KBM-7 (cell line): ENCODE data around the gene POU2F1.

Source experiments
- DNase-seq: peaks from one replicate; pipeline ENCODE4 v3.0.0-alpha.2; 2015
- in situ Hi-C: fragments of 300-500 bp; cut with MboI; formaldehyde crosslinking; loops from 2 replicates; pipeline ENCODE4 v1.14.3; 2020; ENCODE audit warnings: low sequenced_read_pairs, low pct_unique_long_range_greater_than_20kb, mixed read lengths

POU2F1 gene

DNA sequence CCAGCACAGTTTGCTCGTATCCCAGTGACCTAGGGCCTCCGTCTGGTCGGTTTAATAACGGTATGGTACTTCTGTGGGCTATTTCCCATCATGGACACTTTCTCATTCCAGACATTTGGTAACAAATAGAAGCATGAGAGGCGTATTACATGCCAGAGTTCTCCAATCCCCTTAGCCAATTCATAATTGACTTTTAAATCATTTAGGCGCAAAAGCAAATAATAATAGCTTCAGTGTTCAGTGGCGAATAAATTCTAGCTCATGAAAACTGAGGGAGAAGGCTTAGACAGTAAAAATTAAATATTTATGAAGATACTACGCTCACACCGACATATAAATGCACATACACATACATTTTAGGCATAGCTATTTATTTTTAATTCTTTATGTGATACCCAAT is 247.1 kb downstream of the POU2F1 start:
- no peak for DNase-seq

DNA sequence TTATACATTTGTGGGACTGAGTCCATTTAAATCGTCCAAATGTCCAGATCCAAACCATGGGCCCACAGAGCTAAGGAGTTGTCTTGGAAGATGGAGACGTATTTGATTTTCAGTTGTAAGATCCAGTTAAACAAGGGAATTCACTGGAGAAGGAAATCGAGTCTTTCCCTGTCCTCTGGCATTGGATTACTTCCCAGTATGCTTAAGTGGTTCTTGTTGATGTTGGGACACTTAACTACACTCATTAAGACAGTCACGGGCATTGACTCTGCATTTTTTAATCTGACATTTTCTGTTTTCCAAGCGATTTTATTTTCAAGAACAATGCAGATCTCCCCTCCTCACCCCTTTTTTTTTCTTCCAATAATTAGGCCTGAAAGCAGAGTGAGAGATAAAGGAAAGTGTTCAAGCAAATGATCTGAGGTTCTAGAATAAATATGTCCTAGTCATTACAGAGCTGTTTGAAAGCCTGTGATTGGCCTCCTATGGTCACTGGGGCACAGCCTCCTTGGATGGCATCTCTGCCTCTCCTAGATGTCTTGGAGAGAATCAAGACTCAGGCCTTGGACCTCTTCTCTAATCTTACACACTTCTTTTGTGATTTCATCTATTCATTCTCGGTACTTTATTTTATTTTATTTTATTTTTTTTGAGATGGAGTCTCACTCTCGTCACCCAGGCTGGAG is 248.7 kb downstream of the POU2F1 start:
- DNase-seq, result no peak
- in situ Hi-C loops, result no loop called here

More for the DNA sequence above, 247.1 kb downstream of the POU2F1 start:
- in situ Hi-C loops, result no loop called here

DNA sequence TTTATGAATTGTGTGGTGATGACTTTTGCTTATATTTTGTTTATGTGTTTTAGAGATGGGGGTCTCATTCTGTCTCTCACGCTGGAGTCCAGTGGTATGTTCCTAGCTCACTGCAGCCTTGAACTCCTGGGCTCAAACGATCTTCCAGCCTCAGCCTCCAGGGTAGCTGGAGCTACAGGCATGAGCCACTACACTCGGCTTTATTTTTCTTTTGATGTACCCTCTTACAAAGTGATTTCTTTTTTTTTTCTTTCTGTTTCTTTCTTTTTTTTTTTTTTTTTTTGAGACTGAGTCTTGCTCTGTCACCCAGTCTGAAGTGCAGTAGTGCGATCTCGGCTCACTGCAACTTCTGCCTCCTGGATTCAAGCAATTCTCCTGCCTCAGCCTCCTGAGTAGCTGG is 250.9 kb downstream of the POU2F1 start:
- in situ Hi-C loops, result no loop called here
- no peak for DNase-seq

DNA sequence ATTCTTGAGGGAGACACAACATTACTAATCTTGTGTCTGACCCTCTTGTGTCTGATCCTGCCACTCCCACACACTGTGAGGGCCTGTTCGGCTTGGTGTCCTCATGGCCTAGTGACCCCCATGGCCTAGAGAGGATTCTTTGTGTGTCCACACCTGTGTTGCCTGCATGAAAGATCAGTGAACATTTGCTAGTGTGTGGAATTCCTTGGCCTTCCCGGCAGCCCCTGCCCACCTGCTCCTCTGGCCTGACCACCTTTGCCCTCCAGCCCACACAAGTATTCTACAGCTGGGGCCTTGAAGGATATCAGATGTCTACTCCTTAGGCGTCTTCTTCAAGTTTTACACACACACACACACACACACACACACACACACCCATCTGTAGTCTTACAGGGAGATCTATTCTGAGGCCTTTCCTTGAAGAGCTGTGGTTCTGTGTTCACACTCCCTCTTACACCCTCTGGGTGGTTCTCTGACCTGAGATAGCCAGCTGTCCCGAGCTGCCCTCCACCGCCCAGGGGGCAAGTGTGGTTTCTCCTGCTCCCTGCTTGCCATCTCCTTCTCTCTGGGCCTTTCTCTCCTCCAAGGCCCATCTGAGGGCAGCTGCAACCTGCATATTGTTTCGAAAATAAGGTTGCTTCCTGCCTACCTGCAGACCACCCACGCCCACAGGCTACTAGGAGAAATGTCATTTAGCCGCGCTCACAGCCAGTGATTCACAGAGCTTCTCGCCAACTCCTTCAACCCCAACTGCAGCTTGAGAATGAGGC is 252.3 kb downstream of the POU2F1 start:
- no peak for DNase-seq
- in situ Hi-C loops, result no loop called here

DNA sequence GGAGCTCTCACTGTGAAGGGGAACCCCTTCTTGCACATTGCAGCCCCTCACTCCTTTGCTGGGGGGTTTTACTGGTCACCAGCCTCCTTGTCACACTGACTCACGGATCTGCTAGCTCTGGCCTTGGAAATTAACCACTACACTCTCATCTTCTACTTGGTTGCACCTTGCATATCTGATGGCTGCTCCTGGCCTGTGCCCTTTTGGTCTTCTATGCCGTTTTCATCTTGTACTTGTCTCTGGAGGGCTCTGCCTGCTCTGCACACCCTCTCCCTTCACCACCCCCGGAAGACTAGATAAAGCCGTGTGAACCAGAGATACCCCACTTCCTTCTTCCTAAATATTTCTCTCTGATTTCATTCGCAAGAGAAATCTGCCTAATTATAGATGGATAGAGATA is 253.1 kb downstream of the POU2F1 start:
- DNase-seq, result no peak
- in situ Hi-C loops, result no loop called here

DNA sequence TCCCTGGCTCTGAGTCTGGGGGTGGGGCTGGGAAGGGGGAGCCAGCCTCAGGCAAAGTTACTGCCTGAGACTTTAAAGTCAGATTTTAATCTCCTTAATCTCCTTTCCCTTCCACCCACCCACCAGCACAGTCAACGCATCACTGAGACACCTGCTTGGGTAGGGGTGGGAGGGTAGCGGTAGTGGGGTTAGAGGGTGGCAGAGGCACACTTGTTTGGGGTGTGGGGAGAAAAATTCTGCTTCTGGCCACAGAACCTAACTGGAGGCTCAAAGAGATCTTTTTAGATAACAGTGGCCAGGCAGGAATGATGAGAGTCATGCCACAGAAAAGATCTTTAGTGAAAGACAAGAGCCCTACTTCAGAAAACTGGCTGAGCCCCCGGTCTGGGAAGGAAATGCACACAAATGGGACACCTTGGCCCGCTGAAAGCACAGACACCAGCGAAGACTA is 253.5 kb downstream of the POU2F1 start:
- DNase-seq, result no peak
- in situ Hi-C loops, result no loop called here

DNA sequence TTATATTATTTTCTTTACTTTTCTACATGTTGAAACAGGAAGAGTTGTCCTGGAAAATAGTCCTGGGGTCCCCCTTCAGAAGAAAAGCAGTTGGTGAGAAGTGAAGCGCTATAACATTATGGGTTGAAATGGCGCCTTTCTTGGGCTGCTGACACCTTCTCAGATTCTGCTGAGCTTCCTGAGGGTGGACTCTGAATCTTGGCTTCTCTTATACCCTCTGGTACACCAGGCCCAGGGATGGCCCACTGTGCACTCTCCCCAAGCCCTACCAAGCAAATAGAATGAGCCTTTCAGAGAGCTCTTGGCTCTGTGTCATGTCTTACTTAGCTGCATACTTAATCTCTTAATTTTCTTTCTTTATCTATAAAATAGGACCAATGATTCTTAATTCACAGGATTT is 255.4 kb downstream of the POU2F1 start:
- no peak for DNase-seq
- in situ Hi-C loops, result no loop called here
